Neural cell (in vitro differentiated cells): Measurements from ENCODE around the gene GLT8D2.

Source experiments
- EP300 ChIP-seq: fragments of 450-650 bp; conservative IDR thresholded peaks from 2 replicates; pipeline ENCODE4 v1.6.1; 2014; ENCODE audit warnings: antibody characterized with exemption, mild to moderate bottlenecking, moderate library complexity; ENCODE audit not compliant: poor library complexity, severe bottlenecking
- EZH2 ChIP-seq: fragments of 200-600, 300-800 bp; shearing (Covaris generic), sonication (generic); IDR thresholded peaks from 2 replicates; pipeline ENCODE4 v1.6.1; 2014; ENCODE audit warnings: antibody characterized with exemption, low read length, borderline replicate concordance, mild to moderate bottlenecking; ENCODE audit not compliant: insufficient read depth, poor library complexity, severe bottlenecking
- MXI1 ChIP-seq: fragments of 450-650 bp; conservative IDR thresholded peaks from 2 replicates; pipeline ENCODE4 v1.6.1; 2014; ENCODE audit warnings: antibody characterized with exemption, mild to moderate bottlenecking; ENCODE audit not compliant: poor library complexity, severe bottlenecking
- POLR2AphosphoS5 ChIP-seq: IDR thresholded peaks from 2 replicates; pipeline ENCODE4 v1.6.1; 2012
- RAD21 ChIP-seq: fragments of 450-650 bp; conservative IDR thresholded peaks from 2 replicates; pipeline ENCODE4 v1.6.1; 2014; ENCODE audit warnings: antibody characterized with exemption, mild to moderate bottlenecking, moderate library complexity
- REST ChIP-seq: IDR thresholded peaks from 2 replicates; pipeline ENCODE4 v1.6.1; 2012; ENCODE audit warnings: borderline replicate concordance
- SMC3 ChIP-seq: fragments of 450-650 bp; conservative IDR thresholded peaks from 2 replicates; pipeline ENCODE4 v1.6.1; 2014; ENCODE audit warnings: antibody characterized with exemption, mild to moderate bottlenecking, moderate library complexity; ENCODE audit not compliant: poor library complexity
- TAF1 ChIP-seq: IDR thresholded peaks from 2 replicates; pipeline ENCODE4 v1.6.1; 2012; ENCODE audit warnings: low read depth
- TF ChIP-seq, protein P1 (sequence below): fragments of 450-650 bp; IDR thresholded peaks from 2 replicates; pipeline ENCODE4 v1.5.1; 2014; ENCODE audit warnings: antibody characterized with exemption, mild to moderate bottlenecking, moderate library complexity; ENCODE audit not compliant: poor library complexity, severe bottlenecking

- TF ChIP-seq RAD21: no peak
- TF ChIP-seq, protein P1, sequence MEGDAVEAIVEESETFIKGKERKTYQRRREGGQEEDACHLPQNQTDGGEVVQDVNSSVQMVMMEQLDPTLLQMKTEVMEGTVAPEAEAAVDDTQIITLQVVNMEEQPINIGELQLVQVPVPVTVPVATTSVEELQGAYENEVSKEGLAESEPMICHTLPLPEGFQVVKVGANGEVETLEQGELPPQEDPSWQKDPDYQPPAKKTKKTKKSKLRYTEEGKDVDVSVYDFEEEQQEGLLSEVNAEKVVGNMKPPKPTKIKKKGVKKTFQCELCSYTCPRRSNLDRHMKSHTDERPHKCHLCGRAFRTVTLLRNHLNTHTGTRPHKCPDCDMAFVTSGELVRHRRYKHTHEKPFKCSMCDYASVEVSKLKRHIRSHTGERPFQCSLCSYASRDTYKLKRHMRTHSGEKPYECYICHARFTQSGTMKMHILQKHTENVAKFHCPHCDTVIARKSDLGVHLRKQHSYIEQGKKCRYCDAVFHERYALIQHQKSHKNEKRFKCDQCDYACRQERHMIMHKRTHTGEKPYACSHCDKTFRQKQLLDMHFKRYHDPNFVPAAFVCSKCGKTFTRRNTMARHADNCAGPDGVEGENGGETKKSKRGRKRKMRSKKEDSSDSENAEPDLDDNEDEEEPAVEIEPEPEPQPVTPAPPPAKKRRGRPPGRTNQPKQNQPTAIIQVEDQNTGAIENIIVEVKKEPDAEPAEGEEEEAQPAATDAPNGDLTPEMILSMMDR: no peak
- TF ChIP-seq REST: no peak
- no peak for TF ChIP-seq MXI1
- no peak for TF ChIP-seq EZH2
- TF ChIP-seq TAF1: no peak
- no peak for TF ChIP-seq SMC3
- TF ChIP-seq EP300: no peak
- no peak for TF ChIP-seq POLR2AphosphoS5
Observed at GRCh38 chr12:104049278-104049902, 597 bp downstream of the GLT8D2 start.
